Measurements from ENCODE around the gene TOR2A.

DNA sequence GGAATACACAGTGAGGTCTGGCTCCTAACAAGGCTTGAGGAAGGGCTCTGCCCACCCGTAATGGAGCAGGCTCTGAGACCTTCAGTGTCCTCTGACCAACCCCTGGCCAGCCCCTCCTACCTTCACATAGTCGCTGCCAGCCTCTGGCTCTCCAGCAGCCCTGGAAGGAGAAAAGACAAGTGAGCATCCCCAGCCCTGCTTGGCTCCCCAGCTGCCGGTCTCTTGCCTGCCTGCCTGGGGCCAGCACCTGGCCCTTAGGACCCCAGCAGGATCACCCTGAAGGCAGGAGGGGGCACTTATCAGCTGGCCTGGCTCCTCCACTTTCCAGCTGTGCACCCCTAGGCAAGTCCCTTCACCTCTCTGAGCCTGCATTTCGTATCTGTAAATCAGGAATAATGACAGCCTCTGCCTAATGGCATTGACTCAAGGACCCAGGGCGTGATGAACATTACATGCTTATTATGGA, 26.4 kb upstream of the TOR2A start:
- TF ChIP-seq POLR2A (IDR thresholded peaks at IDR 0.05; ENCODE audit: low read length) (no peak), GATA1 (IDR thresholded peaks at IDR 0.05; ENCODE audit: low read depth, low read length) (no peak)
